Rectal smooth muscle tissue (tissue), 1 donor: ENCODE results near the gene MRC1.
A peak's percentile ranks its signal among the peaks of the same experiment; 100 is the strongest.

Experiments
- H3K27ac ChIP-seq: one replicate; pipeline ENCODE4 v1.7.0; 2013; ENCODE audit warnings: low read depth, low read length, inconsistent platforms
- H3K27me3 ChIP-seq: one replicate; pipeline ENCODE4 v1.7.0; 2013; ENCODE audit warnings: low read length; ENCODE audit not compliant: control insufficient read depth, insufficient read depth
- H3K36me3 ChIP-seq: one replicate; pipeline ENCODE4 v1.7.0; 2013; ENCODE audit warnings: low read length; ENCODE audit not compliant: control insufficient read depth, insufficient read depth
- H3K4me1 ChIP-seq: one replicate; pipeline ENCODE4 v1.7.0; 2013; ENCODE audit warnings: low read length; ENCODE audit not compliant: control insufficient read depth, insufficient read depth
- H3K4me3 ChIP-seq: one replicate; pipeline ENCODE4 v1.7.0; 2013; ENCODE audit warnings: low read length
- H3K9ac ChIP-seq: one replicate; pipeline ENCODE4 v1.7.0; 2013; ENCODE audit warnings: low read length

The MRC1 gene

GRCh38 chr10:17833656-17834055 lies 24.5 kb downstream of the MRC1 start:
- no peaks in the 10 kb centered on the region for H3K27me3 ChIP-seq
- H3K36me3 ChIP-seq: no peaks in the 10 kb centered on the region
- H3K4me3 ChIP-seq: no peak overlapping the region
- H3K27ac ChIP-seq: no peak overlapping the region
- H3K4me1 ChIP-seq: peaks cover 4% of the 10 kb centered on the region
- H3K9ac ChIP-seq: no peak overlapping the region

DNA sequence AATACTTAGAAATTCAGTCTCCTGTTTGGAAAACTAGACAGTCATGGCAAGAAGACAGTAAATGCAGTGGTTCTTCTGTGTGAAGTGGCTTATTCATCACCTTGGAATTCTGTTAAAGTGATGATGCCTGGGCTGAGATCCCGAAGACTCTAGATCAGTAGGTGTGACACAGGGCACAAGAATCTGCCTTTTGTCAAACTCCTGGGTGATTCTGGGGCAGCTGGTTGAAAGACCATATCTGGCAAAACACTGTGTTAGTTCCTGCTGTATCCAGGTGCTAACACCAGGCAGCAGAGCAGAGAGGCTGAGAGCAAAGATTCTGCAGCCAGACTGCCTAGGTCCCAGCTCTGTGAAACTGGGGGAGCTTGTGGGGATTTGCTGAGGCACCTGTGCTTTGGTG lies 26.5 kb downstream of the MRC1 start:
- Histone ChIP-seq H3K27ac (no peak overlapping the region), H3K4me3 (no peak overlapping the region), H3K27me3 (no peaks in the 10 kb centered on the region), H3K4me1 (peaks cover 4% of the 10 kb centered on the region), H3K36me3 (no peaks in the 10 kb centered on the region), H3K9ac (no peak overlapping the region)

DNA sequence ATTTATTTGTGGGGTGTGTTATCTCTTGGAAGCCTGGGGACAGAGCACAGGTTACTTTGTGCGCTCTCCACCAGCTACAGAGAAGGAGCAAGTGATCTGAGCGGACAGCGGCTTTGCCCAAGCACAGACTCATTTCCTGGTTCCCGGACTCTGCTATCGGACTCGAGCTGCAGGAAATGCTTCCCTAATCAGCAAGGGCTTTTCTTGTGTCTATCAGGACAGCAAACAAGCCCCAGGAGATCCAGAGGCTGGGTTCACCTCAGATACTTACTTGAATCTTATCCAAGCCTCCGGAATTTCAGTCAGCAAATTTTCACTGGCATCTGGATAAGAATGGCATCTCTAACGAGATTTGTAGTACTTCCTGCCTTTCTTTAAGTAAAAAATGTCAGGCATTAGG lies 27.8 kb downstream of the MRC1 start:
- no peaks in the 10 kb centered on the region for H3K27me3 ChIP-seq
- no peaks in the 10 kb centered on the region for H3K36me3 ChIP-seq
- no peak overlapping the region for H3K27ac ChIP-seq
- peak overlapping the region; percentile 36 for H3K4me3 ChIP-seq
- H3K4me1 ChIP-seq: peaks cover 4% of the 10 kb centered on the region
- no peak overlapping the region for H3K9ac ChIP-seq

DNA sequence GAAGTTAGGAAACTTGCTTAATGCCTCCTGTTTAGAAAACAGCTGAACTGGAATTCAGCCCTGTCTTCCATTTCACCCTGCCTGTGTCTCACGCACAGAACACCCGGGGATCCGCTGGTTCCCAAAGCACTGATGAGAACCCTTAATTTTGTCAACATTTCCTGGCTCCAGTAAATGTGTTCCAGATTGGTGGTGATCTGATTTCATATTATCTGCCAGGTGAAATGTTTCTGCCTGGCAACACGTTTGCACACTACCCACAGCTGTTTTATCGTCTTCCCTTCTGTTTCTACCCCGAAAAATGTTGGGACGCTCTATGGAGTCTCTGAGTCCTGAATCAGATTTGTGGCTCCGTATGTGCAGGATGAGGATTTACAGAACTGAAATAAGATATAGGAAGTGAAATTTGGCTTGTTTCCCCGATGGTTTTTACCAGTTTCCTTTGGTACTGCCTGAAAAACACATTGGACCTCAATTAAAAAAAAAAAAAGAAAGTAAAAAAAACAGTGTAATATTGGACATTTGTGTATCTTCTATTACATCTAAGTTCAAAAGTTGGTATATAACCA lies 29.0 kb downstream of the MRC1 start:
- H3K27ac ChIP-seq: no peak overlapping the region
- H3K4me3 ChIP-seq: no peak overlapping the region
- no peaks in the 10 kb centered on the region for H3K27me3 ChIP-seq
- H3K9ac ChIP-seq: no peak overlapping the region
- H3K4me1 ChIP-seq: peaks cover 4% of the 10 kb centered on the region
- no peaks in the 10 kb centered on the region for H3K36me3 ChIP-seq

DNA sequence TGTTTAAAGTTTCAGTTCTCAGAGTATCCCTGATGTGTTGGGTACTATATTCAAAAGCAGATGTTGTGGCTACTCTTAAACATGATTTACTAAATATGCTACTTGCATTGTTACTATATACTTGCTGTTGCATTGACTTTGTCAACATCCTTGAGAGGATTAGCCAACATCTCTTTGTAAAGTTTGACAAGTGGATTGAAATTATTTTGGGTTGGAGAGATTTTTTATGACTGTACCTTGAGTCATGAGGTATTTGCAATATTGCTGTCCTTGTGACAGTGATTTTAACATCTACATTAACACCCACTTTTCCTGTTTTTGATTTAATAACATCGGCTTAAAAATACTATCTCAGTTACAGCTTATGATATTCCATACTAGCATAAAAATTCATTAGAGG lies 31.9 kb downstream of the MRC1 start:
- Histone ChIP-seq H3K4me3 (no peak overlapping the region), H3K9ac (no peak overlapping the region), H3K27me3 (no peaks in the 10 kb centered on the region), H3K4me1 (peaks cover 4% of the 10 kb centered on the region), H3K27ac (no peak overlapping the region), H3K36me3 (no peaks in the 10 kb centered on the region)

DNA sequence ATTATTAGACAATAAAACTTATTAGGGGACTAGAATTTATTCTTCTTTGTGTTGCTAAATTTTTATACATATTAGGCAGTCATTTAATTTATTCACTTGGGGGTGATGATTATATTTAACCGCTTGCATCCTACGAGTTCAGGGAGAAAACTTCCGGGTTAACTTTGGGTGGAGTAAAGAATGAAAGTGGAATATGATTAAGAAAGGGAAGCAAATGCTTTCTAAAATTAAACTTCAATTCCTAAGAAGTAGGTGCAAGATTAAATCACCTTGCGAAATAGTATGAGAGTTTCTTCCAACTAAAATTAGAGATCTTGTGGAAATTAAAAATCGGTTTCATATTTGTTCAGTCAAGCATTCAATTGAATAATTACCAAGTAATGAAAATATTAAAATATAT lies 33.5 kb downstream of the MRC1 start:
- Histone ChIP-seq H3K4me3 (no peak overlapping the region), H3K36me3 (no peaks in the 10 kb centered on the region), H3K9ac (no peak overlapping the region), H3K4me1 (no peaks in the 10 kb centered on the region), H3K27me3 (no peaks in the 10 kb centered on the region), H3K27ac (no peak overlapping the region)

DNA sequence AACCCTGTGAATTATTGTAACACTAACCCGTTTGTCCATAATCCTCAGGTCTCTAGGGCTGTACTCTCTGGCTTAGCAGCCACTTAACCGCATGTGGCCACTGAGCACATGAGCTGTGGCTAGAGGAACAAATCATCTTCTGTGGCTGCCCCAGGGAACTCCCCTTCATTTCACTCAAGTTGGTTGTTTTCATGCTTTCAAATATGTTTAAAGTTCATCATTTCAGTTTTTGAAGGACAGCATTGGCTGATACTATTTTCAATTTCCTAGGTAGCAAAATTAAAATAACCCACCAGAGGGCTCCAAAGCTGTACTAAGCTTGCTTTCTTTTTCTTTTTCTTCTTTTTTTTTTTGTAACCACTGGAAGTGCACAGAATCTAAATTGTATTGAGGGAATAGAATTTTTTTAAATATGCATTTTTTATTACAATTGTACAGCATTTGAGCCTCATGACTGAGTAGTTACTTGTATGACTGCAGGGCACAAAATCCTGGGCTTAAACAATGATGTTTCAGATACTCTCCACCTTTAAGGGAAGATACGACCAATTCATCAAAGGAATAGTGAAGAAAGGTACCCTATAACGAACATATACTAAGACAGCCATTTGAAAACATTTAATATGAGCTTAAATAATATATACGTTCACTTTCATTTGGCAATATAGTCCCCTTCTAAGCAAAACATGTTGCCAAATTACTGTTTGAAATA lies 38.6 kb downstream of the MRC1 start:
- no peaks in the 10 kb centered on the region for H3K4me1 ChIP-seq
- no peaks in the 10 kb centered on the region for H3K36me3 ChIP-seq
- H3K9ac ChIP-seq: no peak overlapping the region
- H3K4me3 ChIP-seq: no peak overlapping the region
- H3K27ac ChIP-seq: no peak overlapping the region
- H3K27me3 ChIP-seq: no peaks in the 10 kb centered on the region

- Histone ChIP-seq H3K27ac (no peak overlapping the region), H3K36me3 (no peaks in the 10 kb centered on the region), H3K27me3 (no peaks in the 10 kb centered on the region), H3K4me3 (no peak overlapping the region), H3K4me1 (no peaks in the 10 kb centered on the region), H3K9ac (no peak overlapping the region)
Measured at GRCh38 chr10:17848646-17849045, 39.5 kb downstream of the MRC1 start.

DNA sequence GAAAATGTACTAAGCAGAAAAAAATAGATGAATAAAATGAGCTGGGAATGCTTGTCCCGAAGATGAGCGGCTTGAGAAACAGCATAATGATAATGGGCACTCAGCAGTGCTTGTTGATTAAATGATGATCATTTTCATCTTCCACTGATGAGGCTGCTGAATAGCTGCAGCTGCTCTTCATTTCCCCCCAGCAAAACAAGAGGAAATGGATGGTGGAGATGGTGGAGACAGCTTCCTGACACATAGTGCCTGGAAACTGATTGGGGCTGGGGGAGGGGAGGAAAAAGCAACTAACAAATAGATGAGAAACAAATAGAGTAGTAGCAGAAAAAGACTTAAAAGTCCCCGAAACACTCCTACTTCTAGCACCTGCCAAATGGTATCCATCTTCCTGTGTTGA lies 41.4 kb downstream of the MRC1 start:
- Histone ChIP-seq H3K27me3 (no peaks in the 10 kb centered on the region), H3K27ac (no peak overlapping the region), H3K36me3 (no peaks in the 10 kb centered on the region), H3K9ac (no peak overlapping the region), H3K4me1 (no peaks in the 10 kb centered on the region), H3K4me3 (no peak overlapping the region)

GRCh38 chr10:17851611-17852010 lies 42.5 kb downstream of the MRC1 start:
- H3K9ac ChIP-seq: no peak overlapping the region
- H3K36me3 ChIP-seq: no peaks in the 10 kb centered on the region
- H3K27me3 ChIP-seq: no peaks in the 10 kb centered on the region
- no peak overlapping the region for H3K27ac ChIP-seq
- no peak overlapping the region for H3K4me3 ChIP-seq
- no peaks in the 10 kb centered on the region for H3K4me1 ChIP-seq

DNA sequence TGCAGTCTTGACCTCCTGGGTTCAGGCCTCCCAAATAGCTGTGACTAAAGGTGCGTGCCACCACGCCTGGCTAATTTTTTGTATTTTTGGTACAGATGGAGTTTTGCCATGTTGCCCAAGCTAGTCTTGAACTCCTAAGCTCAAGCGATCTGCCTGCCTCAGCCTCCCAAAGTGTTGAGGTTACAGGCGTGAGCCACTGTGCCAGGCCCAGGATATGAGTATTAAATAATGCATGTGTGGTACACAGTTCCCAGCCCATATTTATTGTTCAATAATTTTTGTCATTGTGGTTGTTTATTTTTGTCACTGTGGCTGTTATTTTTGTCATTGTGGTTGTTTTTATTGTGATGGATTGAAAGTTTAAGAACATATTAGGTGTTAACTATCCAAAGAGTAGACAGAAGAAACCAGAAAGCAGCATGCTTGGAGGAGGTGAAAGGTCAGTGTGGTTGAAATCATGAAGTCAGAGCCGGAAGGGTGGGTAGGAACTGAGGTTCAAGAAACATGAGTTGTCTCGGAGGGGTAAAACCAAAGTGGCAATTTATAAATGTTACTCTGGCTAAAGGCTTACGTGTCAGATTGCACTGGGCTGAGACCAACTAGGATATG lies 45.0 kb downstream of the MRC1 start:
- no peaks in the 10 kb centered on the region for H3K36me3 ChIP-seq
- no peak overlapping the region for H3K27ac ChIP-seq
- no peaks in the 10 kb centered on the region for H3K4me1 ChIP-seq

DNA sequence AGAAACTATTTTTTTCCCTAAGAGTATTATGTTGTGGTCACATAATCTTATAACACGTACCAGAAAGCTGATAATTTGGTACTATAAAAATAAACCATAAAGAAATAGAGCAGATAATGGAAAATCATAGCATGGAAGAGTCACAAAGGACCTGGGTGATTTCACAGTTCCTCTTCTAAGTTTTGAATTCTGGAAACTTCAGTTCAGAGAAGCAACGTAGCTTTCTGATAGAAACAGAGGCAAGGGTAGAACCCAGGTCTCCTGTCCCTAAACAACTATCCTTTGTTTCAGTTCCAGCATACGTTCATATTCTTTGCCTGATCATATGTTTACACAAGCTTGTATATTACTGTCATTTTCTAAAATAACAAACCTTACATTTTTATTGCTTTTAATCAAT lies 47.9 kb downstream of the MRC1 start:
- Histone ChIP-seq H3K27ac (no peak overlapping the region), H3K9ac (no peak overlapping the region), H3K4me3 (no peak overlapping the region), H3K4me1 (no peaks in the 10 kb centered on the region), H3K27me3 (no peaks in the 10 kb centered on the region), H3K36me3 (no peaks in the 10 kb centered on the region)

More for the DNA sequence above, 45.0 kb downstream of the MRC1 start:
- Histone ChIP-seq H3K27me3 (no peaks in the 10 kb centered on the region), H3K4me3 (no peak overlapping the region), H3K9ac (no peak overlapping the region)
